Vagina (tissue), 2 donors: Measurements from ENCODE around the gene IL19.

Source experiments
- POLR2AphosphoS5 ChIP-seq, 2 donors: sonication (generic); formaldehyde crosslinking; IDR thresholded peaks; one replicate each; pipeline ENCODE4 v1.9.0; 2017; ENCODE audit warnings: antibody characterized with exemption in 2 of 2, mild to moderate bottlenecking in 2 of 2, low read depth in 1 of 2; ENCODE audit not compliant: insufficient read depth in 1 of 2
- TF ChIP-seq, protein P1 (sequence below), 3 experiments: fragments of 450-650 bp in 2 of 3; fragments of 200-600 bp in 1 of 3; sonication (generic) in 1 of 3; IDR thresholded peaks; one replicate each; pipeline ENCODE4 v1.5.1; 2017 to 2019; ENCODE audit warnings: antibody characterized with exemption in 3 of 3, mild to moderate bottlenecking in 2 of 3, moderate library complexity in 2 of 3

- no peak for TF ChIP-seq POLR2AphosphoS5 (IDR thresholded peaks at IDR 0.05; ENCODE audit: insufficient read depth in 1 of 2, low read depth in 1 of 2)
- TF ChIP-seq, protein P1, sequence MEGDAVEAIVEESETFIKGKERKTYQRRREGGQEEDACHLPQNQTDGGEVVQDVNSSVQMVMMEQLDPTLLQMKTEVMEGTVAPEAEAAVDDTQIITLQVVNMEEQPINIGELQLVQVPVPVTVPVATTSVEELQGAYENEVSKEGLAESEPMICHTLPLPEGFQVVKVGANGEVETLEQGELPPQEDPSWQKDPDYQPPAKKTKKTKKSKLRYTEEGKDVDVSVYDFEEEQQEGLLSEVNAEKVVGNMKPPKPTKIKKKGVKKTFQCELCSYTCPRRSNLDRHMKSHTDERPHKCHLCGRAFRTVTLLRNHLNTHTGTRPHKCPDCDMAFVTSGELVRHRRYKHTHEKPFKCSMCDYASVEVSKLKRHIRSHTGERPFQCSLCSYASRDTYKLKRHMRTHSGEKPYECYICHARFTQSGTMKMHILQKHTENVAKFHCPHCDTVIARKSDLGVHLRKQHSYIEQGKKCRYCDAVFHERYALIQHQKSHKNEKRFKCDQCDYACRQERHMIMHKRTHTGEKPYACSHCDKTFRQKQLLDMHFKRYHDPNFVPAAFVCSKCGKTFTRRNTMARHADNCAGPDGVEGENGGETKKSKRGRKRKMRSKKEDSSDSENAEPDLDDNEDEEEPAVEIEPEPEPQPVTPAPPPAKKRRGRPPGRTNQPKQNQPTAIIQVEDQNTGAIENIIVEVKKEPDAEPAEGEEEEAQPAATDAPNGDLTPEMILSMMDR (IDR thresholded peaks at IDR 0.05) = no peak
These were observed 105.3 kb downstream of the IL19 start for GRCh38 chr1:206875752-206876377.
